HG03064 (cell line): ENCODE data around the gene UBXN11.

Experiments used
- ATAC-seq: cut with Tn5 transposase; IDR thresholded peaks from one replicate; pipeline ENCODE4 v1.9.1; 2021; ENCODE audit warnings: low read depth; ENCODE audit not compliant: unreplicated experiment

The UBXN11 gene

GRCh38 chr1:26288311-26288941 is 18.0 kb downstream of the UBXN11 start:
- no peak for ATAC-seq

GRCh38 chr1:26287811-26288210 is 18.6 kb downstream of the UBXN11 start:
- ATAC-seq: no peak

- ATAC-seq: peak; percentile 39
Observed at GRCh38 chr1:26287033-26287711, 19.3 kb downstream of the UBXN11 start.

GRCh38 chr1:26286064-26286416 is 20.4 kb downstream of the UBXN11 start:
- ATAC-seq: no peak

GRCh38 chr1:26285366-26286063 is 20.9 kb downstream of the UBXN11 start:
- ATAC-seq: no peak

- no peak for ATAC-seq
Observed at GRCh38 chr1:26284597-26285347, 21.7 kb downstream of the UBXN11 start.

- no peak for ATAC-seq
Observed at GRCh38 chr1:26283871-26284596, 22.4 kb downstream of the UBXN11 start.

GRCh38 chr1:26283279-26283853 is 23.1 kb downstream of the UBXN11 start:
- no peak for ATAC-seq

GRCh38 chr1:26282401-26282918 is 24.0 kb downstream of the UBXN11 start:
- ATAC-seq: no peak

- ATAC-seq: no peak
Observed at GRCh38 chr1:26281971-26282370, 24.5 kb downstream of the UBXN11 start.

- no peak for ATAC-seq
Observed at GRCh38 chr1:26281091-26281958, 25.1 kb downstream of the UBXN11 start.

GRCh38 chr1:26280333-26281042 is 25.9 kb downstream of the UBXN11 start:
- no peak for ATAC-seq

- ATAC-seq: peak; percentile 54
Observed at GRCh38 chr1:26279456-26280332, 26.7 kb downstream of the UBXN11 start, which contains the start of gene SH3BGRL3. Gene SH3BGRL3, plus strand, starts transcription at chr1:26280086. Its CDS starts 70 bp downstream, at chr1:26280156.

GRCh38 chr1:26278724-26279455 is 27.5 kb downstream of the UBXN11 start:
- ATAC-seq: no peak

GRCh38 chr1:26278303-26278702 is 28.1 kb downstream of the UBXN11 start:
- ATAC-seq: no peak

GRCh38 chr1:26277719-26278118 is 28.7 kb downstream of the UBXN11 start:
- ATAC-seq: no peak

GRCh38 chr1:26277261-26277661 is 29.2 kb downstream of the UBXN11 start:
- ATAC-seq: no peak
